Liver (tissue), 9 donors: ENCODE data around the gene HIPK1. TPM values are rescaled to one million over a fixed set of nuclear protein-coding genes. Genes with fewer than 3 reads are reported as not detected.

Experiments used
- DNase-seq: peaks from one replicate; pipeline ENCODE4 v3.0.0-alpha.2; 2017; ENCODE audit warnings: low spot score
- H3K27ac ChIP-seq, 2 donors: one replicate each; pipeline ENCODE4 v1.7.0; 2013; ENCODE audit warnings: inconsistent platforms in 2 of 2, low read length in 2 of 2, control low read depth in 1 of 2, low read depth in 1 of 2, mild to moderate bottlenecking in 1 of 2
- H3K27me3 ChIP-seq, 4 donors: one replicate each; pipeline versions ENCODE4 v1.6.1 to v1.7.0; 2013; ENCODE audit warnings: low read length in 3 of 4, inconsistent platforms in 1 of 4, mild to moderate bottlenecking in 1 of 4, moderate library complexity in 1 of 4; ENCODE audit not compliant: control insufficient read depth in 4 of 4, insufficient read depth in 4 of 4
- H3K36me3 ChIP-seq, 4 donors: one replicate each; pipeline versions ENCODE4 v1.6.1 to v1.7.0; 2013; ENCODE audit warnings: low read length in 3 of 4, mild to moderate bottlenecking in 3 of 4, low read depth in 1 of 4, moderate library complexity in 1 of 4; ENCODE audit not compliant: control insufficient read depth in 4 of 4, insufficient read depth in 3 of 4
- H3K4me1 ChIP-seq, 4 donors: one replicate each; pipeline versions ENCODE4 v1.6.1 to v1.7.0; 2013; ENCODE audit warnings: low read length in 3 of 4, mild to moderate bottlenecking in 3 of 4, moderate library complexity in 1 of 4; ENCODE audit not compliant: control insufficient read depth in 4 of 4, insufficient read depth in 4 of 4
- H3K4me3 ChIP-seq, 3 donors: one replicate each; pipeline versions ENCODE4 v1.6.1 to v1.7.0; 2013; ENCODE audit warnings: low read length in 3 of 3, control low read depth in 1 of 3, low read depth in 1 of 3, mild to moderate bottlenecking in 1 of 3
- H3K9ac ChIP-seq, 2 donors: one replicate each; pipeline ENCODE4 v1.7.0; 2013; ENCODE audit warnings: low read length in 2 of 2, mild to moderate bottlenecking in 2 of 2, moderate library complexity in 2 of 2, control low read depth in 1 of 2, low read depth in 1 of 2
- H3K9me3 ChIP-seq, 4 donors: one replicate each; pipeline versions ENCODE4 v1.6.1 to v1.7.0; 2013; ENCODE audit warnings: low read length in 3 of 4; ENCODE audit not compliant: control insufficient read depth in 4 of 4
- ATF3 ChIP-seq: IDR thresholded peaks from 2 replicates; pipeline ENCODE4 v1.6.1; 2016; ENCODE audit warnings: antibody characterized with exemption
- CTCF ChIP-seq: fragments of 150-350 bp; IDR thresholded peaks from 2 replicates; pipeline ENCODE4 v1.5.1; 2017; ENCODE audit warnings: improper control_type of control experiment, low read depth, low read length; ENCODE audit not compliant: missing input control
- FOXA1 ChIP-seq: IDR thresholded peaks from 2 replicates; pipeline ENCODE4 v1.6.1; 2016; ENCODE audit warnings: antibody characterized with exemption
- FOXA2 ChIP-seq: IDR thresholded peaks from 2 replicates; pipeline ENCODE4 v1.6.1; 2016; ENCODE audit warnings: antibody characterized with exemption
- GABPA ChIP-seq, 2 donors: IDR thresholded peaks in 1 of 2; conservative IDR thresholded peaks in 1 of 2; 2 replicates each; pipeline ENCODE4 v1.6.1; 2016; ENCODE audit warnings: antibody characterized with exemption in 2 of 2, mild to moderate bottlenecking in 1 of 2, moderate library complexity in 1 of 2
- HNF4A ChIP-seq, 2 donors: conservative IDR thresholded peaks; 2 replicates each; pipeline ENCODE4 v1.6.1; 2016; ENCODE audit warnings: antibody characterized with exemption in 2 of 2, mild to moderate bottlenecking in 2 of 2
- JUND ChIP-seq, 2 donors: IDR thresholded peaks; 2 replicates each; pipeline ENCODE4 v1.6.1; 2016; ENCODE audit warnings: antibody characterized with exemption in 2 of 2
- MAX ChIP-seq: IDR thresholded peaks from 2 replicates; pipeline ENCODE4 v1.6.1; 2016; ENCODE audit warnings: antibody characterized with exemption
- NR2F2 ChIP-seq: IDR thresholded peaks from 2 replicates; pipeline ENCODE4 v1.6.1; 2016; ENCODE audit warnings: antibody characterized with exemption
- RAD21 ChIP-seq, 2 donors: IDR thresholded peaks; 2 replicates each; pipeline ENCODE4 v1.6.1; 2016; ENCODE audit warnings: antibody characterized with exemption in 2 of 2, mild to moderate bottlenecking in 2 of 2
- REST ChIP-seq: IDR thresholded peaks from 2 replicates; pipeline ENCODE4 v1.6.1; 2016; ENCODE audit warnings: antibody characterized with exemption, mild to moderate bottlenecking
- RXRA ChIP-seq, 2 donors: IDR thresholded peaks; 2 replicates each; pipeline ENCODE4 v1.6.1; 2017 to 2018; ENCODE audit warnings: antibody characterized with exemption in 2 of 2, mild to moderate bottlenecking in 1 of 2
- SP1 ChIP-seq: IDR thresholded peaks from 2 replicates; pipeline ENCODE4 v1.6.1; 2018; ENCODE audit warnings: antibody characterized with exemption, mild to moderate bottlenecking
- TAF1 ChIP-seq: conservative IDR thresholded peaks from 2 replicates; pipeline ENCODE4 v1.6.1; 2016; ENCODE audit warnings: antibody characterized with exemption, mild to moderate bottlenecking
- YY1 ChIP-seq: IDR thresholded peaks from 2 replicates; pipeline ENCODE4 v1.6.1; 2016; ENCODE audit warnings: antibody characterized with exemption, mild to moderate bottlenecking
- ZBTB33 ChIP-seq: IDR thresholded peaks from 2 replicates; pipeline ENCODE4 v1.6.1; 2016; ENCODE audit warnings: antibody characterized with exemption
- WGBS: extraction: QIAGEN DNeasy Blood & Tissue Kit; methylation state at CpG from one replicate; pipeline ENCODE4 v1.1.7; 2013; 5-methylcytosine and 5-hydroxymethylcytosine counted together
- polyA plus RNA-seq, 2 donors: library from polyadenylated mRNA; stranded (reverse) in 1 of 2; unstranded in 1 of 2; fragments of 200-250 nt in 1 of 2; fragments of >200 nt in 1 of 2; fragmentation: Nextera tagmentation in 1 of 2; extraction: Ambion mirVana in 1 of 2; gene quantifications; one replicate each; pipeline versions ENCODE4 v1.2.1 to v1.2.3, GENCODE V29; 2013 to 2015
- total RNA-seq, 2 donors: library from RNA; depleted of rRNA; stranded (reverse); fragments of >200 nt; gene quantifications; one replicate each; pipeline ENCODE4 v1.2.3, GENCODE V29; 2014
- donor health status: healthy.
- donor health status: healthy.
- donor health status: healthy.
- donor health status: healthy.
- donor health status: healthy.

Gene HIPK1
- total and polyA plus RNA-seq, 4 donors: 8.7 to 50.2 (median 15.1) TPM

- TF ChIP-seq REST (no peak), NR2F2 (no peak), ATF3 (no peak), TAF1 (no peak), FOXA1 (no peak), JUND (IDR thresholded peaks at IDR 0.05) (no peak), YY1 (no peak), HNF4A (conservative IDR thresholded peaks at IDR 0.05) (no peak), SP1 (no peak), RAD21 (IDR thresholded peaks at IDR 0.05) (no peak)
Observed at GRCh38 chr1:113995382-113995781, 66.3 kb downstream of the HIPK1 start (continued).

GRCh38 chr1:113998361-113998760, 69.2 kb downstream of the HIPK1 start:
- WGBS: 65% methylated on average over 4 of the region's 4 CpGs
- Histone ChIP-seq H3K4me1 (peaks cover 0 to 1% (median 0%) of the 10 kb centered on the region in 4 donors), H3K27me3 (no peaks in the 10 kb centered on the region), H3K9ac (no peak overlapping the region), H3K9me3 (peaks cover 2 to 9% (median 3%) of the 10 kb centered on the region in 4 donors), H3K36me3 (no peaks in the 10 kb centered on the region), H3K27ac (no peak overlapping the region), H3K4me3 (no peak overlapping the region)
- no peak for TF ChIP-seq RXRA (IDR thresholded peaks at IDR 0.05)
- no peak for DNase-seq

- 83% methylated on average over 2 of the region's 2 CpGs for WGBS
- Histone ChIP-seq H3K36me3 (no peaks in the 10 kb centered on the region), H3K4me1 (peaks cover 0 to 2% (median under 1%) of the 10 kb centered on the region in 4 donors), H3K27ac (no peak overlapping the region), H3K9ac (no peak overlapping the region), H3K9me3 (peaks cover 0 to 9% (median 1%) of the 10 kb centered on the region in 4 donors), H3K27me3 (no peaks in the 10 kb centered on the region), H3K4me3 (no peak overlapping the region)
- TF ChIP-seq HNF4A (conservative IDR thresholded peaks at IDR 0.05): no peak
- TF ChIP-seq JUND (IDR thresholded peaks at IDR 0.05): no peak
- no peak for TF ChIP-seq ZBTB33
- TF ChIP-seq GABPA (IDR thresholded peaks at IDR 0.05 in 1 of 2, conservative IDR thresholded peaks at IDR 0.05 in 1 of 2): no peak
- no peak for TF ChIP-seq CTCF
- TF ChIP-seq SP1: no peak
- TF ChIP-seq FOXA2: no peak
- TF ChIP-seq FOXA1: no peak
- TF ChIP-seq RAD21 (IDR thresholded peaks at IDR 0.05): no peak
- no peak for TF ChIP-seq RXRA (IDR thresholded peaks at IDR 0.05)
- TF ChIP-seq YY1: no peak
- TF ChIP-seq MAX: no peak
- no peak for DNase-seq
Observed at GRCh38 chr1:113999233-113999632, 70.1 kb downstream of the HIPK1 start.
